ENCODE data around the gene RALY.
"Not testable (repeated sequence)": the region's sequence is repeated elsewhere in the genome, so short reads cannot be mapped to it uniquely, and the experiment has no call there.

The RALY gene

GRCh38 chr20:34015401-34016335 lies 22.0 kb downstream of the RALY start:
- DNase-seq (ENCODE audit: low read depth in 2 of 3, low spot score in 1 of 3): no peak

- DNase-seq (ENCODE audit: low read depth in 2 of 3, low spot score in 1 of 3): no peak
Measured at GRCh38 chr20:34016736-34017135, 23.0 kb downstream of the RALY start.

DNA sequence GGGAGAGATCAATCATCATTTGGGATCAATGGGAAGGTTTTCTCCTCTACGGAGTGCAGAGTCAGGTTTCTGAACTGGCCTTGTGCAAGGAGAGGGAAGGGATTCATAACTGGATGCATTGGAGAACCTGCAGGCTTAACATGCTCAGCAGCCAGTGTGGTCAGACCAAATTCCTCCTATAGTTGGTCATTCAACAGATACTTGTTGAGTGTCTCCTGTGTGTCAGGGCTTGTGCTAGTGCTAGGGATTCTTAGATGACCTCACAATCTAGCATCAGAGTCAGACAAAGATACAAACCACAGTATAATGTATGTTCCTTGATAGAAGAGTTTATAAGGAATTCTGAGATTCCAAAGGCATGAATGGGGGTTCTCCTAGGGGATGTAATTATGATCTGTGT lies 23.9 kb downstream of the RALY start:
- no peak for DNase-seq (ENCODE audit: low read depth in 2 of 3, low spot score in 1 of 3)

- no peak for DNase-seq (ENCODE audit: low read depth in 2 of 3, low spot score in 1 of 3)
Measured at GRCh38 chr20:34018166-34018565, 24.5 kb downstream of the RALY start.

DNA sequence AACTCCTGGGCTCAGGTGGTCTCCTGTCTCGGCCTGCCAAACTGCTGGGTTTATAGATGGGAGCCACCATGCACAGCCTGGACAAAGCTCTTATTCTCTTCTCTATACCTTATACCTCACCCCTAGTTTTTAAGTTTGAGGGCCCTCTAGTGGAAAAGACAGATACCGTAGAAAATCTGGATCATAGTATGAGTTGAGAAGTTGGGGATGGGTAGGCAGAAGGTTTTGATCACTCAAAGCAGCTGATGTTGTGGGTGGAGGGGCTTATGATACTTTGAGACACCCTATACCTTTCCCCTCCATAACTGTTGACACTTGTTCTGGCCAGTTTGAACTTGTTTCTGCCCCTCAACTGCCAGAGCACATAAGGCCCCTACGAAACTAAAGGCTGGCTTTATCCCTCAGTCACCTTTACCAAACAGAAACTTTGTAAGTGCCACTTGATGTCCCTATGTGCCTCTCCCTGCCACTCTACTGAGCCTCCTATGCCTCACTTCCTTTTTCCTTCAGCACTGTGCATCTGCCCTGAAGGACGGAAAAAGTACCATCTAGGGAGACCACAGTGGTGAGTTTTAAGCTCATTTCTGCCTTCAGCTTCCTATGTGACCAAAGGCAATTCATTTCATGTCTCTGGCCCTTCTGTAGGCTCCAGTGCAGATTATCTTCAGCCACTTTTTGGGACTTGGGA lies 28.6 kb downstream of the RALY start:
- DNase-seq (ENCODE audit: low read depth in 2 of 3, low spot score in 1 of 3): no peak

- no peak for DNase-seq (ENCODE audit: low read depth in 2 of 3, low spot score in 1 of 3)
Measured at GRCh38 chr20:34022839-34023234, 29.1 kb downstream of the RALY start.

DNA sequence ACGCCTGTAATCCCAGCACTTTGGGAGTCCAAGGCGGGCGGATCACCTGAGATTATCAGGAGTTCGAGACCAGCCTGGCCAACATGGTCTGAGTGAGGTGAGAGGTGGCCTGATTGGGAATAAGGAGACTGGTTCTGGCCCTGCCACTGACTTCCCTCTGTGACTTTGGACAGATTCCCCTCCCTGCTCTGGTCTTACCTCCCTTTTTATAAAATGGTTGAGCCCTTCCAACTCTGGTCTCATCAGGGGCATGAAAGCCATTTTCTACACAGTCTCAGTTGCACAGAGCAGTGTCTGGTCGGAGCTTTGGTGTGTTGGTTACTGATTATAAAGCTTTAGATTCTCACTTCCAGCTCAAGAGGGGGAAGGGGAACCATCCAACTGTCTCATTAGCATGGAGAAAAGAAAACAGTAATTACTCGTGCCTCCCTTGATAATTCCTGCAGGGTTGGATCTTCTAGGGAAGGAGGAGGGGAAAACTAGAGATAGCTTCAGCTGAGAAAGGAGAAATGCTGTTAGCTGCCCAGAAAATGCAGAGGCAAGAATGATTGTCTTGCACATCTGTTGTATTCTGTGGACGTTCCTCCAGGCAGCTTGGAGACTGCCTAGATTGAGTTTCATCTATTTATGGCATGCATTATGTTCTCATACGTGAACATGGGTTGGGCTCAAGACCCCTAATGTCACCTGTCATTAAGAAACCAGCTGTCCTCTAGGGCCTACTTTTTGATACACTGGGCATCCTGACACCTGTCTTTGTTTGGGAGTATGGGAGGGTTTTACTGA lies 30.4 kb downstream of the RALY start:
- DNase-seq (ENCODE audit: low read depth in 2 of 3, low spot score in 1 of 3): no peak

- DNase-seq (ENCODE audit: low read depth in 2 of 3, low spot score in 1 of 3): no peak
Measured at GRCh38 chr20:34024723-34025351, 31.1 kb downstream of the RALY start.

- not testable (repeated sequence) for DNase-seq (ENCODE audit: low read depth in 2 of 3, low spot score in 1 of 3)
Measured at GRCh38 chr20:34028013-34028412, 34.3 kb downstream of the RALY start.

GRCh38 chr20:34029415-34029814 lies 35.7 kb downstream of the RALY start:
- no peak for DNase-seq (ENCODE audit: low read depth in 2 of 3, low spot score in 1 of 3)

DNA sequence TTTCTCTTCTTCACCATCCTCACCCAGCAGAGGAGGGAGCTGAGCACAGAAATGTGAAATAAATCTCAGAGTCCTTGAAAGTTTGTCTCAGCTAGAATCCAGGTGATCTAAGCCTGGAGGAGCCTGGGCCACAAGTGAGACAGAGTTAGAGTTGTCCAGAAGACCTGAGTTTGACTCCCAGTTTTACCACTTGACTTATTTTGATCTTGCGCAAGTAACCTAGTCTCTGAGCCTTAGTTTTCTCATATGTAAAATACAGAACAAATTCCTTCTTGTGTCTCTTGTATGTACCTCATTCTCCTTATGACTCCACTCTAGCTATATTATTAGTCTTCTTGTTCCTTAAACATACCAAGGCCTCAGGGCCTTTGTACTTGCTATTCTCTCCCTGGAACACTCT lies 36.7 kb downstream of the RALY start:
- no peak for DNase-seq (ENCODE audit: low read depth in 2 of 3, low spot score in 1 of 3)

- DNase-seq (ENCODE audit: low read depth in 2 of 3, low spot score in 1 of 3): no peak
Measured at GRCh38 chr20:34033903-34034302, 40.2 kb downstream of the RALY start.

DNA sequence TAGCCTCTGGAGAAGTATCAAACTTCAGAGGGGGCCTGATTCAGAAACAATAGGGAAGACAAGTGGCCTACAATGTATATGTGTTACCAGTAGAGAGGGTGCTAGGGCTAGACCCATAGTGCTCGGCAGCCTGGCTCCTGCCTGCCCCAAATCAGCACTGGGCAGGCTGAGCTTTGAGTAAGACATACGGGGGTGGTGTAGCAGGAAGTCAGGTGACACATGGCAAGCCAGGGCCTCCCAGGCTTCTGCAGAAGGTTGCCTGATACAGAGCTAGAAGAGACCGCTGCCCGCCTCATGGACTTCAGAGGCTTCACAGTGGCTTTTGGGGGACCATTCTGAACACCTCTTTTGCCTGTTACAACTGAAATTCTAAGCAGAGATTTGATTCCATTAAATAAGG lies 43.4 kb downstream of the RALY start:
- DNase-seq (ENCODE audit: low read depth in 2 of 3, low spot score in 1 of 3): peak; percentile 19 to 51 (median 46)

DNA sequence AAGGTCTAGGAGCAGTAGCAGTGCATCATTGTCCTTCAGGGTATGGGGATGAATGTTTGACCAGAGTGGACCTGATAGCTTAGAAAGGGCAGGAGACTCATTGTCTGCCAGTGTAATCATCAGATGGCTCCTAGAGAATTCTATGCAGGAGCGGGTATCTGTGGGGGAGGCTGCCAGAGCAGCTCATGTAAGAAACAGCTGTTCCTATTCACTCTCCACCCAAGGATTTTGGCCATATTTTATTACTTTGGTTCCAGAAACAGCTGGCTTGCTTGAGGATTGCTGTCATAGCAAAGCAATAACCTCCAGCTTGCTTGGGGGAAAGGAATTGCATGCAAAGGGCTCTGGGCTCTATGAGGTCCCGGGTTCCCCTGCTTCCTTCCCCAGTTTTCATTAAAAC lies 44.1 kb downstream of the RALY start:
- DNase-seq (ENCODE audit: low read depth in 2 of 3, low spot score in 1 of 3): no peak

GRCh38 chr20:34040300-34040995 lies 46.7 kb downstream of the RALY start:
- DNase-seq (ENCODE audit: low read depth in 2 of 3, low spot score in 1 of 3): no peak

- DNase-seq (ENCODE audit: low read depth in 2 of 3, low spot score in 1 of 3): no peak
Measured at GRCh38 chr20:34041226-34041625, 47.5 kb downstream of the RALY start.

- no peak for DNase-seq (ENCODE audit: low read depth in 2 of 3, low spot score in 1 of 3)
Measured at GRCh38 chr20:34042262-34042661, 48.6 kb downstream of the RALY start.

DNA sequence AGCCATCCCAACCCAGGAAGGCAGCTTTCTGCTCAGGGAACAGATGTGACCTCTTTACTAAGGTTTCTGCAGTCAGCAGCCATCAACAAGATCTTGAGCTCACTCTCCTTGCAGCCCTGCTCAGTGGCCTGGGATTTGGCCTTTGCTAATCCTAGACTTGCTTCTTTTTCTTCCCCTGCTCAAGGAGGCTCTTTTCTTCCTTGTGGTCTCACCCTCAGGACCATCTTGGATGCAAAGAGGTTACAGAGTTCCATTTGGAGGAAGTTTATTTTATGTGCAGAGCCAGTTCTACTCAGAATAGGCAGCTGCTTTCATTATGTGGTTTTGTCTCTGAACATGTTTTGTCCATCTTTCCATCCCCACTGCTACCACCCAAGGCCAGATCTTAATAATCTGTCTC lies 49.3 kb downstream of the RALY start:
- DNase-seq (ENCODE audit: low read depth in 2 of 3, low spot score in 1 of 3): no peak

DNA sequence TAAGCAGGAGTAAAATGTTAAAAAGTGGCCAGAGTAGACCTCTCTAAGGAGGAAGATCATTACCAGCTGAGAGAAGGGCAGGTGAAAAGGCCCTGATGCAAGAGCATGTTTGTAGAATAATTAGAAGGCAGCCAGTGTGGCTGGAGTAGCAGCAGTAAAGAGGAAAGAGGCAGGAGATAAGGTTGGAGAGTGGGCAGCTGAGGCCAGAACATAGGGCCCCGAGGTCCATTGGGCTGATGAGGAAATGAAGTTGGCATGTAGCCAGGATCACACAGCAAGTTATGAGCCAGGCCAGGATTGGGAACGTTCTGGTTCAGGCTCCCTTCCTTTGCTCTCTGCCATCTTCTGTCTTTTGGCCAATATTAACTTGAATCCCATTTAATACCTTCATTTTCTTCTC lies 51.6 kb downstream of the RALY start:
- DNase-seq (ENCODE audit: low read depth in 2 of 3, low spot score in 1 of 3): no peak

GRCh38 chr20:34045930-34046725 lies 52.4 kb downstream of the RALY start:
- DNase-seq (ENCODE audit: low read depth in 2 of 3, low spot score in 1 of 3): no peak

Measured in stimulated activated CD4-positive, alpha-beta T cell treated with anti-CD3 and anti-CD28 coated beads, Interleukin-12 subunit alpha, Interleukin-12 subunit beta, amount 100 ng/mL, for 48 hours (primary cell).